HS-27A (cell line): ENCODE measurements around the gene GLE1.

Experiments
- DNase-seq: peaks from one replicate; pipeline ENCODE4 v3.0.0-alpha.2; 2012; ENCODE audit warnings: low read depth, missing footprints

The GLE1 gene

GRCh38 chr9:128504485-128505413 lies at the start of gene GLE1:
Gene GLE1, plus strand, starts transcription at chr9:128504719. Its CDS starts 87 bp downstream, at chr9:128504806.
- DNase-seq: peak; percentile 75

GRCh38 chr9:128454991-128455390 lies 49.5 kb upstream of the GLE1 start:
- no peak for DNase-seq

- DNase-seq: peak; percentile 94
Measured at GRCh38 chr9:128455849-128456612, 48.5 kb upstream of the GLE1 start, which contains the start of gene ODF2. Gene ODF2, plus strand, starts transcription at chr9:128456006. Its CDS starts 86 bp downstream, at chr9:128456092.

GRCh38 chr9:128456613-128457061 lies 47.9 kb upstream of the GLE1 start:
- peak; percentile 42 for DNase-seq

GRCh38 chr9:128457207-128457606 lies 47.3 kb upstream of the GLE1 start:
- no peak for DNase-seq

- DNase-seq: no peak
Measured at GRCh38 chr9:128459011-128459410, 45.5 kb upstream of the GLE1 start.

GRCh38 chr9:128469070-128469469 lies 35.4 kb upstream of the GLE1 start:
- no peak for DNase-seq

GRCh38 chr9:128470560-128470959 lies 34.0 kb upstream of the GLE1 start:
- DNase-seq: no peak

- DNase-seq: no peak
Measured at GRCh38 chr9:128473104-128473503, 31.4 kb upstream of the GLE1 start.

GRCh38 chr9:128475867-128476266 lies 28.7 kb upstream of the GLE1 start:
- no peak for DNase-seq

GRCh38 chr9:128479262-128479661 lies 25.3 kb upstream of the GLE1 start:
- no peak for DNase-seq

GRCh38 chr9:128481561-128481960 lies 23.0 kb upstream of the GLE1 start:
- DNase-seq: no peak

GRCh38 chr9:128482186-128482585 lies 22.3 kb upstream of the GLE1 start:
- DNase-seq: no peak

- DNase-seq: no peak
Measured at GRCh38 chr9:128484686-128485413, 19.7 kb upstream of the GLE1 start.

- no peak for DNase-seq
Measured at GRCh38 chr9:128485414-128485855, 19.1 kb upstream of the GLE1 start.

GRCh38 chr9:128486201-128486600 lies 18.3 kb upstream of the GLE1 start:
- no peak for DNase-seq

GRCh38 chr9:128493424-128493823 lies 11.1 kb upstream of the GLE1 start:
- no peak for DNase-seq

GRCh38 chr9:128494108-128494745 lies 10.3 kb upstream of the GLE1 start:
- no peak for DNase-seq

- DNase-seq: no peak
Measured at GRCh38 chr9:128494746-128495129, 9.8 kb upstream of the GLE1 start.

GRCh38 chr9:128495296-128495695 lies 9.2 kb upstream of the GLE1 start:
- no peak for DNase-seq

- no peak for DNase-seq
Measured at GRCh38 chr9:128495804-128496417, 8.6 kb upstream of the GLE1 start.
